K562 (cell line): Measurements from ENCODE around the gene PCDHA9. TPM values are rescaled to one million over a fixed set of nuclear protein-coding genes. Genes with fewer than 3 reads are reported as not detected.

Source experiments
- ATAC-seq: fragments of 200-7000 bp; cut with Tn5 transposase; 3 replicates; pipeline ENCODE4 v1.9.1; 2020; ENCODE audit warnings: moderate library complexity
- BruUV-seq: library from RNA; stranded (reverse); fragments of 400-500 nt; replicated peaks from 2 replicates; lab custom pipeline; 2021; lab: Mats Ljungman, UMichigan
- CTCF ChIA-PET: fragments of 300-600 bp; formaldehyde crosslinking; extraction: SDS; loops from one replicate; lab custom pipeline; 2021; ENCODE audit warnings: low intra/inter-chr PET ratio; lab: Yijun Ruan, JAX
- POLR2A ChIA-PET: fragments of 300-600, 350-650 bp; sonication (Branson Sonifier 250); formaldehyde crosslinking; extraction: SDS; loops from one replicate; lab custom pipeline; 2021; ENCODE audit warnings: antibody characterized with exemption, inconsistent platforms; lab: Yijun Ruan, JAX
- DNase-seq, 4 experiments: peaks; one replicate each; pipeline versions ENCODE4 v3.0.0 to v3.0.0-alpha.2; 2011 to 2018; ENCODE audit warnings: low spot score in 3 of 4, mixed read lengths in 3 of 4; ENCODE audit errors: extremely low read depth in 1 of 4
- FAIRE-seq: peaks from 2 replicates; lab custom pipeline; 2011; peaks lifted over from hg19 to GRCh38; lab: Jason Lieb, UNC
- H2AFZ ChIP-seq: 2 replicates; pipeline ENCODE4 v1.6.0; 2011; ENCODE audit warnings: low read depth, low read length, control low read depth, inconsistent platforms
- H3K27ac ChIP-seq: fragments of 200-600 bp; 3 replicates; pipeline ENCODE4 v1.8.0; 2011; ENCODE audit warnings: low read depth, mild to moderate bottlenecking, control low read depth, inconsistent platforms, low read length, moderate library complexity, mixed read lengths; ENCODE audit errors: extremely low read depth
- H3K27me3 ChIP-seq, 2 experiments: fragments of 300-600 bp in 1 of 2; 2 replicates in 1 of 2; 3 replicates in 1 of 2; pipeline versions ENCODE4 v1.6.0 to v1.8.0; 2011; ENCODE audit warnings: inconsistent platforms in 2 of 2, low read length in 2 of 2, mild to moderate bottlenecking in 1 of 2, mixed read lengths in 1 of 2, moderate library complexity in 1 of 2; ENCODE audit not compliant: control insufficient read depth in 2 of 2, insufficient read depth in 2 of 2
- H3K36me3 ChIP-seq: fragments of 300-600 bp; 3 replicates; pipeline ENCODE4 v1.8.0; 2011; ENCODE audit warnings: mild to moderate bottlenecking, low read length, inconsistent platforms; ENCODE audit not compliant: control insufficient read depth, insufficient read depth
- H3K4me1 ChIP-seq, 2 experiments: fragments of 200-600 bp in 1 of 2; replicated peaks in 1 of 2; 2 replicates in 1 of 2; 3 replicates in 1 of 2; pipeline versions ENCODE4 v1.5.1 to v1.8.0; 2011; ENCODE audit warnings: inconsistent platforms in 2 of 2, low read length in 2 of 2, mild to moderate bottlenecking in 1 of 2, mixed read lengths in 1 of 2, moderate library complexity in 1 of 2; ENCODE audit not compliant: control insufficient read depth in 2 of 2, insufficient read depth in 2 of 2
- H3K4me2 ChIP-seq: 2 replicates; pipeline ENCODE4 v1.6.1; 2011; ENCODE audit warnings: low read length, control low read depth, inconsistent platforms, mixed read lengths; ENCODE audit not compliant: insufficient read depth
- H3K4me3 ChIP-seq: fragments of 200-600 bp; sonication (generic), shearing (Covaris generic); 2 replicates; pipeline ENCODE4 v1.5.1; 2016; ENCODE audit warnings: control low read depth, inconsistent platforms
- H3K79me2 ChIP-seq: fragments of 200-600 bp; 3 replicates; pipeline ENCODE4 v1.8.0; 2011; ENCODE audit warnings: low read length, inconsistent platforms; ENCODE audit not compliant: control insufficient read depth, insufficient read depth
- H3K9ac ChIP-seq, 2 experiments: 2 replicates each; pipeline versions ENCODE4 v1.6.0 to v1.6.1; 2011; ENCODE audit warnings: low read depth in 2 of 2, low read length in 2 of 2, control low read depth in 1 of 2, inconsistent platforms in 1 of 2, mild to moderate bottlenecking in 1 of 2, mixed read lengths in 1 of 2; ENCODE audit not compliant: insufficient read depth in 1 of 2
- H3K9me1 ChIP-seq: one replicate; pipeline ENCODE4 v1.6.0; 2011; ENCODE audit warnings: inconsistent platforms, mild to moderate bottlenecking, low read length, moderate library complexity; ENCODE audit not compliant: control insufficient read depth, insufficient read depth
- H3K9me3 ChIP-seq: replicated peaks from 2 replicates; pipeline ENCODE4 v1.5.1; 2011; ENCODE audit warnings: low read depth, low read length, inconsistent platforms; ENCODE audit not compliant: control insufficient read depth, insufficient read depth
- H4K20me1 ChIP-seq: replicated peaks from 2 replicates; pipeline ENCODE4 v1.6.1; 2011; ENCODE audit warnings: low read length, inconsistent platforms, mixed read lengths; ENCODE audit not compliant: control insufficient read depth, insufficient read depth
- CTCF ChIP-seq, 3 experiments: IDR thresholded peaks in 2 of 3; conservative IDR thresholded peaks in 1 of 3; 2 replicates each; pipeline ENCODE4 v1.5.1; 2011 to 2012; ENCODE audit warnings: low read length in 3 of 3, mild to moderate bottlenecking in 3 of 3, control low read depth in 2 of 3, improper control_type of control experiment in 1 of 3, inconsistent platforms in 1 of 3, low read depth in 1 of 3, mixed read lengths in 1 of 3, moderate library complexity in 1 of 3; ENCODE audit not compliant: insufficient read depth in 2 of 3
- WHSC1 ChIP-seq: IDR thresholded peaks from one replicate; pipeline ENCODE4 v1.6.1; 2012; ENCODE audit warnings: low read length, control low read depth, inconsistent platforms
- WGBS: fragments of 100-300 bp; shearing (Covaris generic); methylation state at CpG from one replicate; pipeline ENCODE4 v1.1.6; 2016; ENCODE audit warnings: low coverage, mixed read lengths; ENCODE audit not compliant: insufficient coverage; ENCODE audit errors: missing lambda C conversion rate; 5-methylcytosine and 5-hydroxymethylcytosine counted together
- in situ Hi-C: fragments of 300-500 bp; cut with MboI; formaldehyde crosslinking; loops from 4 replicates; pipeline ENCODE4 v1.15.0; 2018; ENCODE audit warnings: inconsistent platforms, mixed read lengths
- intact Hi-C: fragments of 100-400 bp; cut with micrococcal nuclease; formaldehyde crosslinking; loops from 2 replicates; pipeline ENCODE4 v1.14.2; 2022
- polyA plus RNA-seq, 8 experiments: library from polyadenylated mRNA; depleted of rRNA in 4 of 8; stranded (reverse) in 5 of 8; unstranded in 3 of 8; fragments of >200 nt; fragmentation: Nextera tagmentation in 2 of 8; fragmentation: Illumina TruSeq in 1 of 8; extraction: Ambion mirVana in 2 of 8; extraction: Trizol in 1 of 8; gene quantifications; 2 replicates each; pipeline versions ENCODE4 v1.2.1 to v1.2.3, GENCODE V29; 2011 to 2014; ENCODE audit warnings: inconsistent platforms in 1 of 8, missing spikeins in 1 of 8
- total RNA-seq, 7 experiments: library from RNA; depleted of rRNA in 6 of 7; stranded (reverse); fragments of >200 nt in 6 of 7; fragmentation: Illumina TruSeq in 2 of 7; extraction: Trizol in 2 of 7; gene quantifications; 2 replicates each; pipeline versions ENCODE4 v1.2.1 to v1.2.3, GENCODE V29; 2011 to 2021; ENCODE audit warnings: low replicate concordance in 1 of 7

Gene PCDHA9
- total and polyA plus RNA-seq, 9 of the 15 experiments (the other 6 are each of a cell fraction or from before 2014, with no cell fraction given), result not detected

- Histone ChIP-seq H3K4me3 (no peak within 1 kb of the TSS), H2AFZ (no peak within 1 kb of the TSS), H3K36me3 (no peaks in the 10 kb centered on the region), H3K79me2 (no peaks in the 10 kb centered on the region), H3K9me3 (no peaks in the 10 kb centered on the region), H3K9me1 (no peaks in the 10 kb centered on the region), H3K9ac (no peak within 1 kb of the TSS)
- CTCF ChIA-PET, result interaction anchor here (0.7 kb wide), 1 partner anchor 441 kb away, joined by 3 read pairs; no protein-coding TSS in a partner anchor
- DNase-seq (peak in 1 of 4 experiments; percentile 6), FAIRE-seq (no peak)
- no TSS peak for BruUV-seq
- in situ Hi-C loops, result no loop called here
- TF ChIP-seq CTCF (IDR thresholded peaks at IDR 0.05 in 2 of 3, conservative IDR thresholded peaks at IDR 0.05 in 1 of 3; ENCODE audit: insufficient read depth in 2 of 3, low read depth in 1 of 3, low read length in 3 of 3), result peak; percentile 17 to 35 (median 32); a peak in 3 of 6 replicates
- no peak for TF ChIP-seq WHSC1
- TF ChIP-seq, all 486 proteins: peak for 1
- WGBS, result 41% methylated on average over 28 of the region's 29 CpGs
- no peak for ATAC-seq
- Histone ChIP-seq H3K27ac (no peak within 1 kb of the TSS), H3K4me1 (peaks cover 0 to 7% of the 10 kb centered on the region in 2 experiments; a peak in 1 of 5 replicates), H4K20me1 (no peaks in the 10 kb centered on the region), H3K4me2 (no peak within 1 kb of the TSS), H3K27me3 (no peaks in the 10 kb centered on the region)
- intact Hi-C loops, result no loop called here
- POLR2A ChIA-PET, result no interaction called here
Observed at GRCh38 chr5:140800816-140801493, 47.2 kb upstream of the PCDHA9 start, which contains the start of gene PCDHA3. PCDHA3 (plus strand) TSS chr5:140801057.
